ENCODE results near the gene SPRED3. TPM values are rescaled to one million over a fixed set of nuclear protein-coding genes. Genes with fewer than 3 reads are reported as not detected.

The SPRED3 gene
- 0.84 and 1.5 TPM in 2 replicates for total RNA-seq

GRCh38 chr19:38388349-38389100, at the start of gene SPRED3:
Gene SPRED3 (plus strand): TSS chr19:38388697. CDS start chr19:38390303, 1,606 bp downstream.

GRCh38 chr19:38374332-38375097, 14.0 kb upstream of the SPRED3 start, which contains the start of gene PSMD8:
Gene PSMD8 (plus strand): TSS chr19:38374571. CDS start chr19:38374602, 31 bp downstream.

GRCh38 chr19:38387550-38388348, 748 bp upstream of the SPRED3 start, which contains the start of gene GGN:
Gene GGN (minus strand): TSS chr19:38388034. CDS start chr19:38387261, 773 bp downstream.

GRCh38 chr19:38402967-38403674, 14.6 kb downstream of the SPRED3 start, which contains the start of gene FAM98C:
Gene FAM98C (plus strand): TSS chr19:38403093. CDS start chr19:38403154, 61 bp downstream.

GRCh38 chr19:38425810-38426466, 37.4 kb downstream of the SPRED3 start, which contains the start of gene RASGRP4:
Gene RASGRP4 (minus strand): TSS chr19:38426219. CDS start chr19:38426091, 128 bp downstream.

GRCh38 chr19:38433268-38433733, 44.8 kb downstream of the SPRED3 start, which contains the start of gene RYR1:
Gene RYR1 (plus strand): TSS chr19:38433691. CDS start chr19:38433830, 139 bp downstream.

Other genes with a start within 250 kb of the SPRED3 start
- gene DPF1, start 164.5 kb upstream of the SPRED3 start, total RNA-seq, result 3.5 and 3.6 TPM in 2 replicates
- 6.7 and 7.6 TPM in 2 replicates for gene PPP1R14A, start 132.3 kb upstream of the SPRED3 start, total RNA-seq
- gene SPINT2, start 124.1 kb upstream of the SPRED3 start, total RNA-seq, result 3.3 and 4.2 TPM in 2 replicates
- 8.7 and 21.1 TPM in 2 replicates for gene C19orf33, start 84.4 kb upstream of the SPRED3 start, total RNA-seq
- gene YIF1B, start 72.8 kb upstream of the SPRED3 start, total RNA-seq, result 126 TPM in 2 replicates
- gene KCNK6, start 68.9 kb upstream of the SPRED3 start, total RNA-seq, result 3.2 and 3.4 TPM in 2 replicates
- 0.17 TPM in 1 of 2 replicates, not detected in the other for gene CATSPERG, start 52.9 kb upstream of the SPRED3 start, total RNA-seq
- gene PSMD8, start 14.1 kb upstream of the SPRED3 start, total RNA-seq, result 414 and 429 TPM in 2 replicates
- gene GGN, start 663 bp upstream of the SPRED3 start, total RNA-seq, result 0.59 and 2.5 TPM in 2 replicates
- gene FAM98C, start 14.4 kb downstream of the SPRED3 start, total RNA-seq, result 12.8 and 17.3 TPM in 2 replicates
- gene RASGRP4, start 37.5 kb downstream of the SPRED3 start, total RNA-seq, result not detected in 2 replicates
- gene RYR1, start 45.0 kb downstream of the SPRED3 start, total RNA-seq, result under 0.01 TPM in 1 of 2 replicates, not detected in the other
- gene MAP4K1, start 229.3 kb downstream of the SPRED3 start, total RNA-seq, result under 0.01 and 0.34 TPM in 2 replicates
- 664 and 711 TPM in 2 replicates for gene EIF3K, start 230.5 kb downstream of the SPRED3 start, total RNA-seq